Breast epithelium (tissue), 4 donors: ENCODE measurements around the gene PLCG2. TPM values are rescaled to one million over a fixed set of nuclear protein-coding genes. Genes with fewer than 3 reads are reported as not detected.

Experiments used
- DNase-seq, 2 donors: peaks; one replicate each; pipeline ENCODE4 v3.0.0-alpha.2; 2019; ENCODE audit warnings: low spot score in 2 of 2
- H3K27ac ChIP-seq, 2 donors: fragments of 200-600 bp; sonication (generic) in 1 of 2; one replicate each; pipeline ENCODE4 v1.5.1; 2016 to 2019; ENCODE audit warnings: mild to moderate bottlenecking in 1 of 2
- H3K27me3 ChIP-seq, 2 donors: fragments of 200-600 bp; sonication (generic) in 1 of 2; one replicate each; pipeline versions ENCODE4 v1.5.1 to v1.6.0; 2017 to 2019; ENCODE audit warnings: control low read depth in 1 of 2, mild to moderate bottlenecking in 1 of 2
- H3K36me3 ChIP-seq: fragments of 200-600 bp; one replicate; pipeline ENCODE4 v1.5.1; 2019
- H3K4me1 ChIP-seq, 2 donors: fragments of 200-600 bp; sonication (generic); one replicate each; pipeline ENCODE4 v1.5.1; 2016 to 2019; ENCODE audit warnings: control low read depth in 1 of 2
- H3K4me3 ChIP-seq, 3 donors: fragments of 200-600 bp; sonication (generic); 1 replicate in 2 of 3; 2 replicates in 1 of 3; pipeline ENCODE4 v1.5.1; 2016 to 2019; ENCODE audit warnings: mild to moderate bottlenecking in 3 of 3, moderate library complexity in 2 of 3
- H3K9me3 ChIP-seq, 2 donors: fragments of 200-600 bp; sonication (generic) in 1 of 2; one replicate each; pipeline ENCODE4 v1.5.1; 2016 to 2019; ENCODE audit warnings: control low read depth in 1 of 2
- POLR2A ChIP-seq: fragments of 450-650 bp; IDR thresholded peaks from one replicate; pipeline ENCODE4 v1.6.1; 2016; ENCODE audit warnings: antibody characterized with exemption, mild to moderate bottlenecking, moderate library complexity
- POLR2AphosphoS5 ChIP-seq, 3 donors: sonication (generic); formaldehyde crosslinking; IDR thresholded peaks; one replicate each; pipeline ENCODE4 v1.6.1; 2017; ENCODE audit warnings: antibody characterized with exemption in 3 of 3
- intact Hi-C: fragments of 100-400 bp; cut with DNase I; formaldehyde crosslinking; loops from one replicate; pipeline ENCODE4 v1.15.1; 2023; ENCODE audit warnings: low total_unique reads
- total RNA-seq, 3 donors: library from RNA; depleted of rRNA; stranded (reverse); fragments of >200 nt; gene quantifications; one replicate each; pipeline ENCODE4 v1.1.0, GENCODE V29; 2016
- TF ChIP-seq, protein P1 (sequence below), 3 donors: fragments of 450-650 bp; IDR thresholded peaks; one replicate each; pipeline ENCODE4 v1.5.1; 2016 to 2017; ENCODE audit warnings: antibody characterized with exemption in 3 of 3, mild to moderate bottlenecking in 3 of 3, moderate library complexity in 3 of 3

PLCG2 gene
- total RNA-seq, 3 donors from 2014 or later: 14.6 to 24.6 (median 24.3) TPM

DNA sequence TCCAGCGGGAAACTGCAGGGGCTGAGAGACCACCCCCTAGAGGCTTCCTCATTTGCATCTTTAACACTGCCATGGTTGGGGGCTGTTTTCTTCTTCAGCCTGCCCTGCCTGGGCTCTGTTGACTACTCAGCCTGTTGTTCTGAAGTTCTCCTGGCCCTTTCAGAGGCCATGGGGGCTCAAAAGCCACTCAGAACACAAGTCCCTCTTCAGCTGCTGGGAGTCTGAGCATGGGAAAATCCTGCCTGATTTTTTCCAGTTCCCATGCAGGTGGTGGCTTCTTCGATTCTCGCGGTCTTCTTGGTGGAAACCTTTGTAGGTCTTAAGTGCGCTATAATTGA is 36.3 kb downstream of the PLCG2 start:
- Histone ChIP-seq H3K9me3 (no peaks in the 10 kb centered on the region), H3K27me3 (no peaks in the 10 kb centered on the region), H3K4me1 (no peaks in the 10 kb centered on the region), H3K27ac (peak overlapping the region in 1 of 2 donors; percentile 4), H3K4me3 (no peak overlapping the region), H3K36me3 (no peaks in the 10 kb centered on the region)
- intact Hi-C loops: no loop called here
- no peak for DNase-seq
- TF ChIP-seq, protein P1, sequence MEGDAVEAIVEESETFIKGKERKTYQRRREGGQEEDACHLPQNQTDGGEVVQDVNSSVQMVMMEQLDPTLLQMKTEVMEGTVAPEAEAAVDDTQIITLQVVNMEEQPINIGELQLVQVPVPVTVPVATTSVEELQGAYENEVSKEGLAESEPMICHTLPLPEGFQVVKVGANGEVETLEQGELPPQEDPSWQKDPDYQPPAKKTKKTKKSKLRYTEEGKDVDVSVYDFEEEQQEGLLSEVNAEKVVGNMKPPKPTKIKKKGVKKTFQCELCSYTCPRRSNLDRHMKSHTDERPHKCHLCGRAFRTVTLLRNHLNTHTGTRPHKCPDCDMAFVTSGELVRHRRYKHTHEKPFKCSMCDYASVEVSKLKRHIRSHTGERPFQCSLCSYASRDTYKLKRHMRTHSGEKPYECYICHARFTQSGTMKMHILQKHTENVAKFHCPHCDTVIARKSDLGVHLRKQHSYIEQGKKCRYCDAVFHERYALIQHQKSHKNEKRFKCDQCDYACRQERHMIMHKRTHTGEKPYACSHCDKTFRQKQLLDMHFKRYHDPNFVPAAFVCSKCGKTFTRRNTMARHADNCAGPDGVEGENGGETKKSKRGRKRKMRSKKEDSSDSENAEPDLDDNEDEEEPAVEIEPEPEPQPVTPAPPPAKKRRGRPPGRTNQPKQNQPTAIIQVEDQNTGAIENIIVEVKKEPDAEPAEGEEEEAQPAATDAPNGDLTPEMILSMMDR (IDR thresholded peaks at IDR 0.05): no peak
- TF ChIP-seq POLR2AphosphoS5 (IDR thresholded peaks at IDR 0.05): no peak
- no peak for TF ChIP-seq POLR2A

DNA sequence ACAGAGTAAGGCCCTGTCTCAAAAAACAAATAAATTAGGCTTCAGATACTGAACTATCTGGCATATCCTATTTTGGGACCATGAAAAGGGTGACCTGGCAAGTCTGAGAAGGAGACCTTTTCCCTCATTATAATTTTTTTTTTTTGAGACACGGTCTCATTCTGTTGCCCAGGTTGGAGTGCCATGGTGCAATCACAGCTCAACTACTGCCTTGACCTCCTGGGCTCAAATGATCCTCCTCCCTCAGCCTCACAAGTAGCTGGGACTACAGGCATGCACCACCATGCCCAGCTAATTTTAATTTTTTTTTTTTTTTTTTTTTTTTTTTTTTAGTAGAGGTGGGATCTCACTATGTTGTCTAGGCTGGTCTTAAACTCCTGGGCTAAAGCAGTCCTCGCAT is 37.3 kb downstream of the PLCG2 start:
- no peaks in the 10 kb centered on the region for H3K9me3 ChIP-seq
- H3K27me3 ChIP-seq: no peaks in the 10 kb centered on the region
- no peak overlapping the region for H3K4me3 ChIP-seq
- DNase-seq: no peak
- H3K36me3 ChIP-seq: no peaks in the 10 kb centered on the region
- intact Hi-C loops: no loop called here
- H3K27ac ChIP-seq: no peak overlapping the region
- TF ChIP-seq POLR2AphosphoS5 (IDR thresholded peaks at IDR 0.05): no peak
- TF ChIP-seq, protein P1 (IDR thresholded peaks at IDR 0.05): no peak
- TF ChIP-seq POLR2A: no peak
- no peaks in the 10 kb centered on the region for H3K4me1 ChIP-seq

DNA sequence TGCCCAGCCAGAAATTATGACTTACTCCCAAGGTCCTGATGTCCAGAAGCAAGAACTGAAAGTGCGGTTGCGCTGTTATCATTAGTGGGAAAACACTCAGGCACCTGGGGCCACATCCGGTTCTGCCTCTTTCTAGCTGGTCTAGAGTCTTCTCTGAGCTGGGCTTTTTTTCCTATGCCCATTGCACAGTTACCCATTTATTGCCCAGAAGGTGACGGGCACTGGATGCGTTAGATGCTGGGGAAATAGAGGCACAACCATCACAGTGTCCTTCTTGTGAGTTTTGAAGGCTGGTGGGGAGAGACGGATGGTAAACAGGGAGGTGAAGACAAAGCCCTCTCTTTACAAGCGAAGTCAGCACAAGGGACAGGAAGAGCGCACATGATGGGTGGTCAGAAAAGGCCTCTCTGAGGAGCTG is 37.7 kb downstream of the PLCG2 start:
- no peak for DNase-seq
- TF ChIP-seq, protein P1 (IDR thresholded peaks at IDR 0.05): no peak
- no peak for TF ChIP-seq POLR2A
- TF ChIP-seq POLR2AphosphoS5 (IDR thresholded peaks at IDR 0.05): no peak
- Histone ChIP-seq H3K4me1 (no peaks in the 10 kb centered on the region), H3K27ac (no peak overlapping the region), H3K27me3 (no peaks in the 10 kb centered on the region), H3K9me3 (no peaks in the 10 kb centered on the region), H3K36me3 (no peaks in the 10 kb centered on the region), H3K4me3 (no peak overlapping the region)
- intact Hi-C loops: no loop called here

DNA sequence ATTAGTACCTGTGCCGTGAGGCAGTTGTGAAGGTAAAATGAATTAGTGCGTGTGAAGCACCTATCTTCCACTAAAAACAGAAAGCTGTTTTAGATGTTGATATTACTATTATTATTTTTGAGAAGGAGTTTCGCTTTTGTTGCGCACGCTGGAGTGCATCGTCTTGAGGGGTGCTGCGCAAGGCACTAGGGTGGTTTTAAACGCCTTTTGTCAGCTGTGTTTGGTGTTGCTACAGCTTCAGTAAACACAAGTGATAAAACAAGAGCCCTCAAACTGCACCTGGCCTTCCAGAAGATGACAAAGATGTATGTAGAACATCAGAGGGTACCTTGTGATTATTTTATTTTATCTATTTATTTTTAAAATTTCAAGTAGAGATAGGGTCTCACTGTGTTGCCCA is 38.2 kb downstream of the PLCG2 start:
- TF ChIP-seq POLR2A (no peak), POLR2AphosphoS5 (IDR thresholded peaks at IDR 0.05) (no peak)
- TF ChIP-seq, protein P1 (IDR thresholded peaks at IDR 0.05): no peak
- DNase-seq: no peak
- Histone ChIP-seq H3K4me1 (no peaks in the 10 kb centered on the region), H3K27me3 (no peaks in the 10 kb centered on the region), H3K36me3 (no peaks in the 10 kb centered on the region), H3K27ac (no peak overlapping the region), H3K9me3 (no peaks in the 10 kb centered on the region), H3K4me3 (no peak overlapping the region)
- intact Hi-C loops: no loop called here

DNA sequence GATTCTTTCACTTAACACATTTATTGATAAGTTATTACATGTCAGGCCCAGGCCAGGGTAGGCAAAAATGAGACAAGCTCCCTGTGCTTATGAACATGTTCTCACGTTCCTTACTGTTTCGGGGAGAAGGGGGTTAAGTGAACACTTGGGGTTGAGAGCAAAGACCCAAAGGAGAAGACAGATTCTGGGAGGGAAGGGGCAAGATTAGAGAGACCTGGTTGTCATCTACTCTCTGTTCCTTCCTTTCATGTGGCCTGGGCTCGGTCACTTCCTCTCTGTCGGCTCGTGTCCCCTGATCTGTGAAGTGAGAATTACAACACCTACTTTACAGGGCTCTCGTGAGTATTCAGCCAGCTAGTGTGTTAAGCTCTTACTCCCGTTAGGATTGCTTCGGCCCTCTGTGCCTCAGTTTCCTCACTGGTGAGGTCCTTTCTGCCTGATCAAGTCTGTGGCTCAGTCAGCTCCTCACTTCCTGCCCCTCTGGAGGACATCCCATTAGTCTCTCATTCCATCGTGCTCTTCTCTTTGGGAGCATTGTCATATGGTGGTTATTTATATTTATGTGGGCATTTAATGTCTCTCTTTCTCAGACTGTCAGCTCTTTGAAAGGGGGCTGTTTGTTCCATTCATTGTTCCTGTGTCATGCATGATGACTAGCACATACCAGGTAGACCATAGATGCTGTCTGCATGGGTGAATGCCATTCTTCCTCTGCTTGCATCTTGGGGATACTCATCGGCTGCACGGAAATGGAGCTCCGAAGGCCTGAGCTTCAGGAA is 38.9 kb downstream of the PLCG2 start:
- intact Hi-C loops: no loop called here
- TF ChIP-seq POLR2A: no peak
- TF ChIP-seq, protein P1 (IDR thresholded peaks at IDR 0.05): no peak
- no peak overlapping the region for H3K27ac ChIP-seq

More for the DNA sequence above, 38.9 kb downstream of the PLCG2 start:
- Histone ChIP-seq H3K9me3 (no peaks in the 10 kb centered on the region), H3K4me1 (no peaks in the 10 kb centered on the region), H3K4me3 (no peak overlapping the region), H3K27me3 (no peaks in the 10 kb centered on the region), H3K36me3 (no peaks in the 10 kb centered on the region)
- no peak for DNase-seq
